Fibroblast of gingiva (primary cell): ENCODE data around the gene CRACR2B.
A peak's percentile ranks its signal among the peaks of the same experiment; 100 is the strongest.

ENCODE experiments used
- DNase-seq: peaks from one replicate; pipeline ENCODE4 v3.0.0-alpha.2; 2011; ENCODE audit warnings: low read depth

The CRACR2B gene

GRCh38 chr11:868802-869201 is 41.1 kb downstream of the CRACR2B start:
- no peak for DNase-seq

- no peak for DNase-seq
These were observed 41.8 kb downstream of the CRACR2B start for GRCh38 chr11:869399-870126.

GRCh38 chr11:870127-870413 is 42.4 kb downstream of the CRACR2B start:
- DNase-seq, result no peak

GRCh38 chr11:870418-870817 is 42.7 kb downstream of the CRACR2B start:
- no peak for DNase-seq

GRCh38 chr11:871472-871871 is 43.8 kb downstream of the CRACR2B start:
- DNase-seq, result no peak

GRCh38 chr11:872799-873198 is 45.1 kb downstream of the CRACR2B start:
- no peak for DNase-seq

GRCh38 chr11:873706-874105 is 46.0 kb downstream of the CRACR2B start:
- DNase-seq, result no peak

- no peak for DNase-seq
These were observed 47.5 kb downstream of the CRACR2B start for GRCh38 chr11:875203-875602.

GRCh38 chr11:875769-876301 is 48.1 kb downstream of the CRACR2B start:
- DNase-seq, result no peak

- peak; percentile 72 for DNase-seq
These were observed 48.8 kb downstream of the CRACR2B start for GRCh38 chr11:876545-876944.

- no peak for DNase-seq
These were observed 49.8 kb downstream of the CRACR2B start for GRCh38 chr11:877565-877964.

- DNase-seq, result no peak
These were observed 52.7 kb downstream of the CRACR2B start for GRCh38 chr11:880447-880846.
